Middle frontal gyrus (tissue), 1 donor: ENCODE measurements around the gene BTBD17.
"Not testable (repeated sequence)": the region's sequence is repeated elsewhere in the genome, so short reads cannot be mapped to it uniquely, and the experiment has no call there.

Source experiments
- DNase-seq: peaks from one replicate; pipeline ENCODE4 v3.0.0-alpha.2; 2015; ENCODE audit warnings: low spot score; ENCODE audit errors: extremely low spot score

Gene BTBD17

GRCh38 chr17:74361230-74362068, at the start of gene BTBD17:
Gene BTBD17 (minus strand): TSS chr17:74361868. CDS start chr17:74361819, 49 bp downstream.
- DNase-seq: no peak

GRCh38 chr17:74410001-74410443, 48.4 kb upstream of the BTBD17 start:
- DNase-seq: no peak

GRCh38 chr17:74408815-74409214, 47.1 kb upstream of the BTBD17 start:
- no peak for DNase-seq

- DNase-seq: no peak
Measured at GRCh38 chr17:74408262-74408661, 46.6 kb upstream of the BTBD17 start.

- DNase-seq: no peak
Measured at GRCh38 chr17:74407384-74407783, 45.7 kb upstream of the BTBD17 start.

DNA sequence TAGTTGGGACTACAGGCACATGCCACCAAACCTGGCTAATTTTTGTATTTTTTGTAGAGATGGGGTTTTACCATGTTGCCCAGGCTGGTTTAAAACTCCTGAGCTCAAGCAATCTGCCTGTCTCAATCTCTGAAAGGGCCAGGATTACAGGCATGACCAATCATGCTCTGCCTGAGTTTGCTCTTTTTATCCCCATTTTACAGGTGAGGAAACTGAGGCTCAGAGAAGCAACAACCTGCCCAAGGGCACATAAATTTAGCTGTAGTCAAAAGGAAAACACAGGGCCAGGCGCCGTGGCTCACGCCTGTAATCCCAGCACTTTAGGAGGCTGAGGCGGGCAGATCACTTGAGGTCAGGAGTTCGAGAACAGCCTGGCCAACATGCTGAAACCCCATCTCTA, 43.6 kb upstream of the BTBD17 start:
- DNase-seq: not testable (repeated sequence)

DNA sequence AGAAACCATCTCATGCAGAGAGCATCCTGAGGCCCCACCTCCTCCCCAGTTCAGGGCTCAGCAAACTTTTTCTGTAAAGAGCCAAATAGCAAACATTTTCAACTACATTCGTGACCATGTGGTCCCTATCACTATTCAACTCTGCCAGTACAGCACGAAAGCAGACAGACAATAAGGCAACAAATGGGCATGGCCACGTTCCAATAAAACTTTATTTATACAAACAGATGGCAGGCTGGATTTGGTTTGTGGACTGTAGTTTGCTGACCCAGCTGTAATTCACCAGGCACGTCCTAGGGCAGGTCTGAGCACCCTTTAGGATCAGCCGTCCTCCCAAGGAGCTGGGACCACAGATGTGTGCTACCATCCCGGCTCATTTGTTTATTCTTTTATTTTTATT, 43.1 kb upstream of the BTBD17 start:
- DNase-seq: no peak

DNA sequence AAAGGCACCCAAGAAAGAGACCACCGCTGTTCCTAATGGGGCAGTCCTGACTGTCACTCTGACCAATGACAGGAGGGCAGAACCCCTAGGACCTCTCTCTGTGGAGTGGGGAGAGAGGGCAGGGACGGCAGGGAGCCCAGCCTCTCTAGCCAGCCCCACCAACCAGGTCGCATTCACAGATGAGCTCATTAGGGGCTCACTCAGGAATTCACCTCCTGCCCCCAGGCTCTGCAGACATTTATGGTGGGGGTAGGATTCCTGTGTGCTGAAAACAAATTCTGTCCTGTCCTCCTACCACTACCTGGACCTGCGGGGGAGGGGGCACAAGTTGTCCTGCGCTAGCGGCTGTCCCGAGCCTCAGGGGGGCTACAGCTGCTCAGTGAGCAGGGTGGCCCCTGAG, 42.5 kb upstream of the BTBD17 start:
- no peak for DNase-seq

GRCh38 chr17:74403512-74404137, 42.0 kb upstream of the BTBD17 start:
- no peak for DNase-seq

- DNase-seq: no peak
Measured at GRCh38 chr17:74402048-74402447, 40.4 kb upstream of the BTBD17 start.

DNA sequence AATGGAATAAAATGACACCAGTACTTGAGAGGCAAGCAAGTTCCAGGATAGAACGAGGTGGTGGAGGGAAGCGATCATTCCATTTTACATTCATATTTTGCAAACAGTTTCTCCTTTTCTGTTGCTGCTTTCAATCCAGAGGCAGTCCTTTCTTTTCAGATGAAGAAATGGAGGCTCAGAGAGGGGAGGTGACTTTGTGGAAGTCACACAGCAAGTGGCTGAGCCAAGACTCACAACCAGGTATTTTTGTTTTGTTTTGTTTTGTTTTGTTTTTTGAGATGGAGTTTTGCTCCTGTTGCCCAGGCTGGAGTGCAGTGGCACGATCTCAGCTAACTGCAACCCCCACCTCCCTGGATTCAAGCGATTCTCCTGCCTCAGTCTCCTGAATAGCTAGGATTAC, 34.9 kb upstream of the BTBD17 start:
- no peak for DNase-seq

- DNase-seq: no peak
Measured at GRCh38 chr17:74394977-74395376, 33.3 kb upstream of the BTBD17 start.

DNA sequence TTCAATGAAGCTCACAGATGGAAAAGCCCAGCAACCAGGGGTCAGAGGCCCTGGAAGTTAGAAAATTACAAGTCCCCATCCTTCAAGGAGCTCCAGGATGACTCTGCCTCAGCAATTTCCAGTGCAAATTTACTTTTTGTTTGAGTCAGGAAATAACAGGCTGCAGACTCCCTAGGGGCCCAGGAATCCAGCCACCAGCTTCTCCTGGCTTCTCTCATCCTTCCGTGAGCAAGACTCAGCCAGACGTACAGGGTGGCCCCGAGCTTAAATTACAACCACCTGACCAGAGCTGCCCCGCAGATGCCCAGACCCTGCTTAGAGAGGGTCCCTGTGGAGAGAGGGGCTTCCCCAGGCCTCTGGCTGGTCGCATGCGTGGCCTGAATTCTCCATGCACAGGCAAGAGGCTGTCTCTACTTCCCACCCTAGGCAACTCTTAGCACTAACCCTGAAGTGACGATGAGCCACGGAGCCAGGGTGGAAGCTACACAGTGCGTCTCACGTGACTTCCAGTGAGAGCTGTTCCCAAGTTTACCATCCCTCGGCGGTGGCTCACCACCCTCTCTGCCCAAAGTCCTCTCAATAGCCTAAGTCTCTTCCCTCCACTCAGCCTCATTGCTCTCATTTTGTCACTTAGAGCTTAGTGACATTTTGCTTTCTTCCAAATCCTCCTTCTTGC, 32.7 kb upstream of the BTBD17 start:
- no peak for DNase-seq

GRCh38 chr17:74393346-74393942, 31.8 kb upstream of the BTBD17 start:
- DNase-seq: no peak

DNA sequence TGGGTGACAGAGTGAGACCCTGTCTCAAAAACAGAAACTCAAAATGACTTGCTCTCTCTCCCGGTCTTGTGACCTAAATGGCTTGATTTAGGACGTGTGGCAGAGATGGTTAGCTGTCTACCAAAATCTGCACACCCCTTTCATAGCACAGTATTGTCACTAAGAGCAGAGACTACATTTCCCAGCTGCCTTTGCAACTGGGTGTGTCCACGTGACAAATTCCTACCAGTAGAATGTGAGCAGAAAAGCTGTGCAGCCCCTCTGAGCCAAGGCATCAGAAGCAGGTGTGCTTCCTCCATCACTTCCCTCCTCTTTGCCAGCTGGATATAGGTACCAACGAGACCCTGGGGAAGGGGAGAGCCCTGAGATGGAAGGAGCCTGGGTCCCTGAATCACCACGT, 31.2 kb upstream of the BTBD17 start:
- no peak for DNase-seq

DNA sequence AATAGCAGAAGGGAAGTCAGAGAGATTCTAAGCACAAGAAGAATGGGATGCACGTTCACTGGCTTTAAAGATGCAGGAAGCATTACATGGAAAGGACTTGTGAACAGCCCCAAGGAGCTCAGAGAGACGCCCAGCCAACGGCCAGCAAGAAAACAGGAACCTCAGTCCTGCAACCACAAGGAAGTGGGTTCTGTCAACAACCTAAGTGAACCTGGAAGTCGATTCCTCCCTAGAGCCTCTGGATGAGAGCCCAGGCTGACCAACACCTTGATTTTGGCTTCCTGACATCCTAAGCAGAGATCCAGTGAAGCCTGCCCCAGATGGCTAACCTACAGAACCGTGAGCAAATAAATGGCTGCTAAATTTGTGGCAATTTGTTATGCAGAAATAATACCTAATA, 30.1 kb upstream of the BTBD17 start:
- DNase-seq: no peak

GRCh38 chr17:74390680-74391653, 29.3 kb upstream of the BTBD17 start:
- no peak for DNase-seq

DNA sequence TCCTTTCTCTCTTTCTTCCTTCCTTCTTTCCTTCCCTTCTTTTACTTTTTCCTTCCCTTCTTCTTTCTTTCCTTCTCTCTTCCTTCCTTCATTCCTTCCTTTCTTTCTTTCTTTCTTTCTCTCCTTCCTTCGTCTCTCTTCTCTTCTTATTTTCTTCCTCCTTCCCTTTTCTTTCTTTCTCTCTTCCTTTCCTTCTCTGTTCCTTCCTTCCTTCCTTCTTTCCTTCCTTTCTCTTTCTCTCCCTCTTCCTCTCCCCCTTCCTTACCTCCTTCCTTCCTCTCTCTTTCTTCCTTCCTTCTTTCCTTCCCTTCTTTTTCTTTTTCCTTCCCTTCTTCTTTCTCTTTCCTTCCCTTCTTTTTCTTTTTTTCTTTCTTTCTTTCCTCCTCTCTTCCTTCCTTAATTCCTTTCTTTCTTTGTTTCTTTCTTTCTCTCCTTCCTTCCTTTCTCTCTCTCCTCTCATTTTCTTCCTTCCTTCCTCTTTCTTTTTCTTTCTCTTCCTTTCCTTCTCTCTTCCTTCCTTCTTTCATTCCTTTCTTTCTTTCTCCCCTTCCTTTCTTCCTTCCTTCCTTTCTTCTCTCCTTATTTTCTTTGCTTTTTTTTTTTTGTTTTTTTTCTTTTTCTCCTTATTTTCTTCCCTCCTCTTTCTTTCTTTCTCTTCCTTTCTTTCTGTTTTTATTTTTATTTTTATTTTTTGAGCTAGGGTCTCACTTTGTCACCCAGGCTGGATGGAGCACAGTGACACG, 28.4 kb upstream of the BTBD17 start:
- DNase-seq: no peak

GRCh38 chr17:74389084-74389753, 27.6 kb upstream of the BTBD17 start:
- DNase-seq: no peak
